GM12865 (cell line): Measurements from ENCODE around the gene DCDC2C.

Source experiments
- DNase-seq: peaks from one replicate; pipeline ENCODE4 v3.0.0; 2010; ENCODE audit warnings: low read depth
- H3K4me3 ChIP-seq: 2 replicates; pipeline ENCODE4 v1.5.1; 2011; ENCODE audit warnings: mild to moderate bottlenecking, low read depth, low read length, control low read depth
- TF ChIP-seq, protein P1 (sequence below): IDR thresholded peaks from 2 replicates; pipeline ENCODE4 v1.5.1; 2011; ENCODE audit warnings: low read length, control low read depth, low read depth, inconsistent platforms; ENCODE audit not compliant: insufficient read depth; ENCODE audit errors: missing control alignments

DCDC2C gene

DNA sequence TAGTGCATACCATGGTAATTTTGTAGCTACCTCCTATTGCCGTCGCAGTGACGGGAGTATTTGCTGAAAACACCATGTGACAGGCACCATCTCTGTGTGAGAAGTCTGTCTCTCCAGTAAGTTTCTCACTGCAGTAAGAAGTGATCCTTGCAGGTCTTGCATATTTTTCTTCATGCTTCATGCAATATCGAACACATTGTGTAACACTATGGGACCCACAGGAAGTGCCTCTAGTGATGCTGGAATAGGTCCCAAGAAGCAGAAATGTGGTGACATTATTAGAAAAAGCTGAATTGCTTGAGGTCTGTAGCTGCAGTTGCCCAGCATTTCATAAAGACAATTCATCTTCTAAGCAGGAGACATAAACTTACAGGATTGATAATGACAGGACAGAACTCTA lies 167.6 kb downstream of the DCDC2C start:
- TF ChIP-seq, protein P1, sequence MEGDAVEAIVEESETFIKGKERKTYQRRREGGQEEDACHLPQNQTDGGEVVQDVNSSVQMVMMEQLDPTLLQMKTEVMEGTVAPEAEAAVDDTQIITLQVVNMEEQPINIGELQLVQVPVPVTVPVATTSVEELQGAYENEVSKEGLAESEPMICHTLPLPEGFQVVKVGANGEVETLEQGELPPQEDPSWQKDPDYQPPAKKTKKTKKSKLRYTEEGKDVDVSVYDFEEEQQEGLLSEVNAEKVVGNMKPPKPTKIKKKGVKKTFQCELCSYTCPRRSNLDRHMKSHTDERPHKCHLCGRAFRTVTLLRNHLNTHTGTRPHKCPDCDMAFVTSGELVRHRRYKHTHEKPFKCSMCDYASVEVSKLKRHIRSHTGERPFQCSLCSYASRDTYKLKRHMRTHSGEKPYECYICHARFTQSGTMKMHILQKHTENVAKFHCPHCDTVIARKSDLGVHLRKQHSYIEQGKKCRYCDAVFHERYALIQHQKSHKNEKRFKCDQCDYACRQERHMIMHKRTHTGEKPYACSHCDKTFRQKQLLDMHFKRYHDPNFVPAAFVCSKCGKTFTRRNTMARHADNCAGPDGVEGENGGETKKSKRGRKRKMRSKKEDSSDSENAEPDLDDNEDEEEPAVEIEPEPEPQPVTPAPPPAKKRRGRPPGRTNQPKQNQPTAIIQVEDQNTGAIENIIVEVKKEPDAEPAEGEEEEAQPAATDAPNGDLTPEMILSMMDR: no peak
- DNase-seq: no peak
- no peak overlapping the region for H3K4me3 ChIP-seq

DNA sequence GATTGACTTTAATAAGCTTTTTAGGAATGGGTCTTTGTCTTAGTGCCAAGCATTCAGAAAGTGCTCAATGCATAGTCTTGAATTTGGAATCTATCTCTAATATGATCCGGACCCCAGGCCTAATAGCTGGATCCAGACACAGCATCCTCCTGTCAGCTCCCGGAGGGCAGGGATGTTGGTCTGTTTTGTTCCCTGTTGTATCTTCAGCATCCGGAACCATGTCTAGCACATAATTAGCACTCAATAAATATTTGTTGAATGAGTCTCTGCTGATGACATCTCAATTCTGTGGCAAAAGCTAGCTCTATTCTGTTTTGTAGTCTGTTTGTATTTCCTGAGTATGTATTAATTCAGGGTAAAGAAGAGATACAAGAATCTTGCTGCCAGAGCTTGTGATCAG lies 169.1 kb downstream of the DCDC2C start:
- H3K4me3 ChIP-seq: no peak overlapping the region

DNA sequence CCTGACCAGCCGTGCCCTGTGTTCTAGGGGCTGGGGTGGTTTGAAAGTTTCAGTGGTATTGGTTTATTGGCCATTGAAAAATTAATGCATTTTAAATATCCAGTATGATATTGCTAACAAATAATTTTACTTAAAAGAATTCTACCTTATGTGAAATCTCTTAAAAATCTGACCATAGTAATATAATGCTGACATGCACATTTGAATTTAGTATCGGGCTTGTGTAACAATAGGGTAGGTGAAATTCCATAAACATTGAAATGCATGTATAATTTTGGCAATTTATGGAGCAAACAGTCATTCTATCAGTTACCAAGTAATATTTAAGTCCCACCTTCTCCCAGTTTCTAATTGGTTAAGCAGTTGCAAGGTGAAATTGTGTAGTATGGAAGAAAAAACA lies 170.5 kb downstream of the DCDC2C start:
- H3K4me3 ChIP-seq: no peak overlapping the region
- TF ChIP-seq, protein P1: no peak
- DNase-seq: no peak

More for the DNA sequence above, 169.1 kb downstream of the DCDC2C start:
- TF ChIP-seq, protein P1: no peak
- DNase-seq: no peak

DNA sequence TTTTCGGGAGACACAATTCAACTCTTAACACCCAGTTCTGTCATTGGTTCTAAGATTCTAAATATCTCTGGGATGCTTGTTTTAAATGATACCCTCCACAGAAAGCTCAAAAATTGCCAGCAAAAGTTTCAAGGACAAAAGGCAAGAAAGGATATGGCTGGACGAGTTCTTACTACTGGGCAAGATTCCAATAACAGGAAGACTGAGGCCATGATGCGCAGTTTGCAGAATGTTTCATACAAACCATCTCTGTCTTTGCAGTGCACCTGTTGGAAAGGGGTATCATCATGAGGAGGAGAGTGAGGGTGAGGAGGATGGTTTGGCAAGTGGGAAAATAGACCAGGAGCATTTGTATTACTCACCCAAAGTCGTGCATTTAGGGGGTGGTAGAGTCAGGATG lies 172.8 kb downstream of the DCDC2C start:
- no peak overlapping the region for H3K4me3 ChIP-seq
- no peak for DNase-seq
- TF ChIP-seq, protein P1: no peak

DNA sequence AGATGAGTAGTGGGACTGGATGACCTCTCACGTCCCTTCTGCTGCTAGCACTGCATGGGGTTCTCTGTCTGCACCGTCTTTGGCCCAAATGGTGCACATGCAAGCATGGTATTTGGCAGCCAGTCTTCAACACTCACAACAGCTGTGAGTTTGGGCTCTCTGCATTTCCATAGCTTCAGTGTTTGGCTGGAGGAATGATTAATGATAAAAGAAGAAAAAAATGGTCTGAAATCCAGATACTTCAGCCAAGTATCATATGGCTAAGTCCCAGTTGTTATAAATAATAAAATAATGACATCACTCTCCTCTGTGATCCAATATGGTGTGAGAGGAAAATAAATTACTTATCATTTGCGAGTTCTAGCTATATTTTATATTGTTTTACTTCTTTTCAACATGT lies 173.3 kb downstream of the DCDC2C start:
- no peak for DNase-seq
- TF ChIP-seq, protein P1: no peak
- H3K4me3 ChIP-seq: no peak overlapping the region

DNA sequence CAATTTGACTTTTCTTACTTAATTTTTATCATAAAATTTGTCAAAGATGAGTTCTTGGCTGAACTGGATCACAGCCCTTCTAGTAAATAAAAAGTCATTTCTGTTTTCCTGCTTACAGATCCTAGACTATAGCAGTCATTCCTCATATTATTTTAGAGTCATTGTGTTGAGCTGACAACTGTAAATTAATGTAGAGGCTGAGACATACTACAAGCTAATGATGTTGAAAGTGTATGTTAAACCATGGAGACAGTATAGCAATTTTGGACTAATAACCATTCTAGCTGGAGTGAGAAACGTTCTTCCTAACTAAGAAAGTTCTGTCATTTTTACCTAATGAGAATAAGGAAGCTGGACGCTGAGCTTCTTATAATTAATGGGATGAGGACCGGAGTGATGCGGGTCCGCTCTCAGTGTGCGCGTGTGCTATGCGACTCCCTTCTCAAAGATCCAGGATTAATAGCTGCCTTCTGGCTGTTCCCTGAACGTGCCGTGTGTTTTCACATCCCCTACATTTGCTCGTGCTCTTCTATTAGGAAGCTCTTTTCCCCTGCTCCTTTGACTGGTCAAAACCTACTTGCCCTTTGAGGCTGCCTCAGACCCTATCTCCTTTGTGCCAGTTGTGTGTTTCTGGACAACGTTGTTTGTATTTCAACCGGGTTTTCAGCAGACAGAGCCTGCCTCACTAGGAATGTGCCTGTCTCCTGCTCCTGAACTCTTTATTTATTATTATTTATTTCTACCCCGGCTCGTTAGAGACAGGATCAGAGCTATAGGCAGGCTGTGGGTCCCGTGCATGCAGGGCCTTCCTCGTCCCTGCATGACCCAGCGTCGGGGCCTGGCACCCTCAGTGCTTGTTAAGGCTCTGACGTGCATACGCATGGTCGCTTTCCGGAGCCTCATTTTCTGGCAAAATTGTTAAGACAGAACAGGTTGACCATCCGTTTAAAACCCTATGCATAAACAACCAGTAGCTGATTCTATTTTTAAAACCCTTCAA lies 182.6 kb downstream of the DCDC2C start:
- H3K4me3 ChIP-seq: no peak overlapping the region
- TF ChIP-seq, protein P1: no peak
- DNase-seq: no peak
